Ishikawa (cell line): ENCODE data around the gene PRR16.

ENCODE experiments used
- CEBPB ChIP-seq: IDR thresholded peaks from 2 replicates; pipeline ENCODE4 v1.6.1; 2012
- CREB1 ChIP-seq: IDR thresholded peaks from 2 replicates; pipeline ENCODE4 v1.6.1; 2012; ENCODE audit warnings: low read depth
- EGR1 ChIP-seq: IDR thresholded peaks from 2 replicates; pipeline ENCODE4 v1.6.1; 2012
- EP300 ChIP-seq: IDR thresholded peaks from 2 replicates; pipeline ENCODE4 v1.6.1; 2012; ENCODE audit warnings: borderline replicate concordance
- FOXM1 ChIP-seq: IDR thresholded peaks from 2 replicates; pipeline ENCODE4 v1.6.1; 2012; ENCODE audit warnings: low read depth, borderline replicate concordance
- NFIC ChIP-seq: IDR thresholded peaks from 2 replicates; pipeline ENCODE4 v1.6.1; 2012
- RAD21 ChIP-seq: IDR thresholded peaks from 2 replicates; pipeline ENCODE4 v1.6.1; 2012; ENCODE audit warnings: low read depth
- REST ChIP-seq: IDR thresholded peaks from 2 replicates; pipeline ENCODE4 v1.6.1; 2012; ENCODE audit warnings: low read depth, mild to moderate bottlenecking
- TAF1 ChIP-seq: IDR thresholded peaks from 2 replicates; pipeline ENCODE4 v1.6.1; 2012; ENCODE audit warnings: low read depth, mild to moderate bottlenecking
- TCF12 ChIP-seq: IDR thresholded peaks from 2 replicates; pipeline ENCODE4 v1.6.1; 2012; ENCODE audit warnings: low read depth
- TEAD4 ChIP-seq: IDR thresholded peaks from 2 replicates; pipeline ENCODE4 v1.6.1; 2012
- USF1 ChIP-seq: IDR thresholded peaks from 2 replicates; pipeline ENCODE4 v1.6.1; 2012
- YY1 ChIP-seq: IDR thresholded peaks from 2 replicates; pipeline ENCODE4 v1.6.1; 2012; ENCODE audit warnings: low read depth
- ZBTB7A ChIP-seq: IDR thresholded peaks from 2 replicates; pipeline ENCODE4 v1.6.1; 2012; ENCODE audit warnings: low read depth
- TF ChIP-seq, protein P1 (sequence below): IDR thresholded peaks from 2 replicates; pipeline ENCODE4 v1.6.1; 2012

Gene PRR16

DNA sequence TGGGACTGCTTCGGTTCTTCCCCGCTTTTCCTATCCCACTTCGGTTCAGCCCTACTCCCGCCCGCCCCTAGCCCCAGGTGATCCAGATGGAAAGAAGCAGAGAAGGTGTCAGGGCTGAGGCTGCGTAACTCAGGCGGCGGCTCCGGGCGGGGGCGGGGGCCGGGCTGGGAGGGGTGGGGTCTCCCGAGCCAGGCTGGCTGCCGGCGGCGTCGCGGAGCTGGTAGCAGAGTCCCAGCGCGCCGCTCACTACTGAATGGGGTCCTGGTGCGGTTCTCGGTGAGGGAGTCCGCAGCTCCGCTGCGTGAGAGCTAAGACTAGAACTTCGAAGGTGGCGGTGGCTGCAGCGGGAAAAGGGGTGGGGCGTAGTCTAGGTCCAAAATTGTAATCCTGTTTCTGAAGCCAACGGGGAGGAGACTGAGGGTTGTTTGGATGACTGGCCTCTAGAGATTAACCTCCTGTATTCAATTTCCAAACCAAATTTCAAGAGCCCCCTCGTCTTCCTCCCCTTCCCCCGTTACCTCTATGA, 1.4 kb downstream of the PRR16 start:
- TF ChIP-seq, protein P1, sequence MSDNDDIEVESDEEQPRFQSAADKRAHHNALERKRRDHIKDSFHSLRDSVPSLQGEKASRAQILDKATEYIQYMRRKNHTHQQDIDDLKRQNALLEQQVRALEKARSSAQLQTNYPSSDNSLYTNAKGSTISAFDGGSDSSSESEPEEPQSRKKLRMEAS, result 0 out of 2 replicates have a peak, but pooled peaks have one; percentile 19
- no peak for TF ChIP-seq TAF1

- TF ChIP-seq CEBPB (no peak), NFIC (no peak), TAF1 (no peak), YY1 (no peak), ZBTB7A (no peak), EGR1 (no peak), TEAD4 (no peak), REST (no peak), RAD21 (no peak), CREB1 (no peak), EP300 (no peak), USF1 (no peak), TCF12 (no peak), FOXM1 (no peak)
- TF ChIP-seq, protein P1, result no peak
Measured at GRCh38 chr5:120466341-120467006, 2.4 kb downstream of the PRR16 start.

- TF ChIP-seq CREB1, result no peak
- TF ChIP-seq TEAD4, result no peak
Measured at GRCh38 chr5:120471971-120472370, 7.9 kb downstream of the PRR16 start.

GRCh38 chr5:120472911-120473310, 8.8 kb downstream of the PRR16 start:
- TF ChIP-seq TCF12 (no peak), CREB1 (no peak), USF1 (no peak), TAF1 (no peak), RAD21 (no peak), TEAD4 (no peak), EGR1 (no peak), ZBTB7A (no peak), YY1 (no peak)
- TF ChIP-seq, protein P1, result no peak

DNA sequence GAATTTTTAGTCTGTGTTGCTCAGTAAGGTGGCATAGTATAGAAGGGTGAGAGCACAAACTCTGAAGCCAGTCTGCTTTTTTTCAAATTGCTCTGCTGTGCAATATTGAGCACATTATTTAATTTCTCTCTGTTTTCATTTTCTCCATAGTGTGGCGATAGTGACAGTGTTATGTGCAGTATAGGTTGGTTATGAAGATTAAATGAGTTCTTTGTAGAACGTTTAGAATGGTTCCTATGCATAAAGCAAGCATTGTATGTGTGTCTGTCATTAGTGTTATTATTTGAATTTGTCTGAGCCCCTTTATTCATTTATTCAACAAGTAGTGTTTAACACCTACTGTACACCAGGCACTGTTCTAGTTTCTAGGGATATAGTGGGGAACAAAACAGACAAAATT, 9.2 kb downstream of the PRR16 start:
- no peak for TF ChIP-seq YY1

- TF ChIP-seq REST (no peak), RAD21 (no peak), CREB1 (no peak), FOXM1 (no peak), TEAD4 (no peak), NFIC (no peak), USF1 (no peak), CEBPB (no peak), YY1 (no peak), EP300 (no peak), TCF12 (no peak), EGR1 (no peak), ZBTB7A (no peak), TAF1 (no peak)
- TF ChIP-seq, protein P1, result no peak
Measured at GRCh38 chr5:120476063-120476462, 12.0 kb downstream of the PRR16 start.
